ENCODE measurements around the gene LSM3.

The LSM3 gene

GRCh38 chr3:14200841-14201240, 22.2 kb downstream of the LSM3 start:
- no peak for DNase-seq (ENCODE audit: low spot score)

- DNase-seq (ENCODE audit: low spot score), result no peak
These were observed 23.5 kb downstream of the LSM3 start for GRCh38 chr3:14201940-14202684.

GRCh38 chr3:14202874-14203520, 24.4 kb downstream of the LSM3 start:
- no peak for DNase-seq (ENCODE audit: low spot score)

- DNase-seq (ENCODE audit: low spot score), result peak; percentile 83
These were observed 25.0 kb downstream of the LSM3 start for GRCh38 chr3:14203521-14204079.

GRCh38 chr3:14204515-14205284, 26.1 kb downstream of the LSM3 start:
- DNase-seq (ENCODE audit: low spot score), result no peak

GRCh38 chr3:14206548-14207177, 28.0 kb downstream of the LSM3 start:
- no peak for DNase-seq (ENCODE audit: low spot score)

GRCh38 chr3:14208168-14208567, 29.6 kb downstream of the LSM3 start:
- no peak for DNase-seq (ENCODE audit: low spot score)

- DNase-seq (ENCODE audit: low spot score), result no peak
These were observed 30.4 kb downstream of the LSM3 start for GRCh38 chr3:14208977-14209394.

GRCh38 chr3:14209581-14210289, 31.1 kb downstream of the LSM3 start:
- no peak for DNase-seq (ENCODE audit: low spot score)

- DNase-seq (ENCODE audit: low spot score), result no peak
These were observed 31.7 kb downstream of the LSM3 start for GRCh38 chr3:14210290-14210688.

GRCh38 chr3:14210843-14211594, 32.4 kb downstream of the LSM3 start:
- no peak for DNase-seq (ENCODE audit: low spot score)

- peak; percentile 17 for DNase-seq (ENCODE audit: low spot score)
These were observed 33.0 kb downstream of the LSM3 start for GRCh38 chr3:14211621-14212020.

GRCh38 chr3:14212032-14212431, 33.4 kb downstream of the LSM3 start:
- no peak for DNase-seq (ENCODE audit: low spot score)

- no peak for DNase-seq (ENCODE audit: low spot score)
These were observed 34.6 kb downstream of the LSM3 start for GRCh38 chr3:14213066-14213774.

GRCh38 chr3:14214764-14215163, 36.1 kb downstream of the LSM3 start:
- DNase-seq (ENCODE audit: low spot score), result no peak

- DNase-seq (ENCODE audit: low spot score), result peak; percentile 89
These were observed 37.8 kb downstream of the LSM3 start for GRCh38 chr3:14216257-14217048.

- DNase-seq (ENCODE audit: low spot score), result no peak
These were observed 39.7 kb downstream of the LSM3 start for GRCh38 chr3:14218355-14218754.

GRCh38 chr3:14220933-14221332, 42.3 kb downstream of the LSM3 start:
- DNase-seq (ENCODE audit: low spot score), result no peak

GRCh38 chr3:14221902-14222301, 43.3 kb downstream of the LSM3 start:
- DNase-seq (ENCODE audit: low spot score), result no peak

All from globus pallidus (tissue), 1 donor.